H1 (cell line): Measurements from ENCODE around the gene TNFAIP8.

ENCODE experiments used
- BCL11A ChIP-seq, 2 experiments: IDR thresholded peaks; one replicate each; pipeline ENCODE4 v1.6.1; 2011; ENCODE audit warnings: low read depth in 2 of 2, low read length in 2 of 2, mild to moderate bottlenecking in 2 of 2
- KDM5A ChIP-seq: fragments of 200-600 bp; IDR thresholded peaks from 2 replicates; pipeline ENCODE4 v1.7.1; 2012; ENCODE audit warnings: mild to moderate bottlenecking, low read length, inconsistent platforms, mixed read lengths
- NANOG ChIP-seq: IDR thresholded peaks from 2 replicates; pipeline ENCODE4 v1.6.1; 2011; ENCODE audit warnings: low read length, low read depth, mild to moderate bottlenecking, inconsistent platforms; ENCODE audit not compliant: insufficient read depth, poor library complexity, severe bottlenecking
- NRF1 ChIP-seq: IDR thresholded peaks from 2 replicates; pipeline ENCODE4 v1.6.1; 2011; ENCODE audit warnings: mild to moderate bottlenecking, low read depth, low read length, improper control_type of control experiment
- POLR2A ChIP-seq, 2 experiments: IDR thresholded peaks; 1 replicate in 1 of 2; 2 replicates in 1 of 2; pipeline ENCODE4 v1.6.1; 2011; ENCODE audit warnings: low read depth in 2 of 2, low read length in 2 of 2, mild to moderate bottlenecking in 2 of 2; ENCODE audit errors: control extremely low read depth in 1 of 2
- POLR2AphosphoS5 ChIP-seq: IDR thresholded peaks from 2 replicates; pipeline ENCODE4 v1.6.1; 2011; ENCODE audit warnings: low read depth, low read length
- RAD21 ChIP-seq, 2 experiments: IDR thresholded peaks in 1 of 2; conservative IDR thresholded peaks in 1 of 2; 2 replicates each; pipeline ENCODE4 v1.6.1; 2011; ENCODE audit warnings: low read depth in 2 of 2, low read length in 2 of 2, improper control_type of control experiment in 1 of 2, inconsistent platforms in 1 of 2, mild to moderate bottlenecking in 1 of 2, moderate library complexity in 1 of 2
- RBBP5 ChIP-seq: IDR thresholded peaks from 2 replicates; pipeline ENCODE4 v1.7.1; 2012; ENCODE audit warnings: low read depth, mild to moderate bottlenecking, inconsistent platforms, low read length, moderate library complexity, borderline replicate concordance
- SP1 ChIP-seq: IDR thresholded peaks from 2 replicates; pipeline ENCODE4 v1.6.1; 2011; ENCODE audit warnings: low read depth, low read length
- SRF ChIP-seq: IDR thresholded peaks from 2 replicates; pipeline ENCODE4 v1.6.1; 2011; ENCODE audit warnings: mild to moderate bottlenecking, low read depth, low read length, moderate library complexity
- YY1 ChIP-seq: IDR thresholded peaks from 2 replicates; pipeline ENCODE4 v1.6.1; 2011; ENCODE audit warnings: low read depth, mild to moderate bottlenecking, low read length
- TF ChIP-seq, protein P1 (sequence below), 3 experiments: IDR thresholded peaks; 1 replicate in 2 of 3; 2 replicates in 1 of 3; pipeline versions ENCODE4 v1.5.1 to v1.6.1; 2011; ENCODE audit warnings: low read length in 3 of 3, mild to moderate bottlenecking in 3 of 3, inconsistent platforms in 2 of 3, low read depth in 1 of 3, moderate library complexity in 1 of 3; ENCODE audit not compliant: insufficient read depth in 1 of 3; ENCODE audit errors: control extremely low read depth in 1 of 3
- TF ChIP-seq, protein P2 (sequence below): IDR thresholded peaks from 2 replicates; pipeline ENCODE4 v1.6.1; 2012; ENCODE audit warnings: low read length, inconsistent platforms

DNA sequence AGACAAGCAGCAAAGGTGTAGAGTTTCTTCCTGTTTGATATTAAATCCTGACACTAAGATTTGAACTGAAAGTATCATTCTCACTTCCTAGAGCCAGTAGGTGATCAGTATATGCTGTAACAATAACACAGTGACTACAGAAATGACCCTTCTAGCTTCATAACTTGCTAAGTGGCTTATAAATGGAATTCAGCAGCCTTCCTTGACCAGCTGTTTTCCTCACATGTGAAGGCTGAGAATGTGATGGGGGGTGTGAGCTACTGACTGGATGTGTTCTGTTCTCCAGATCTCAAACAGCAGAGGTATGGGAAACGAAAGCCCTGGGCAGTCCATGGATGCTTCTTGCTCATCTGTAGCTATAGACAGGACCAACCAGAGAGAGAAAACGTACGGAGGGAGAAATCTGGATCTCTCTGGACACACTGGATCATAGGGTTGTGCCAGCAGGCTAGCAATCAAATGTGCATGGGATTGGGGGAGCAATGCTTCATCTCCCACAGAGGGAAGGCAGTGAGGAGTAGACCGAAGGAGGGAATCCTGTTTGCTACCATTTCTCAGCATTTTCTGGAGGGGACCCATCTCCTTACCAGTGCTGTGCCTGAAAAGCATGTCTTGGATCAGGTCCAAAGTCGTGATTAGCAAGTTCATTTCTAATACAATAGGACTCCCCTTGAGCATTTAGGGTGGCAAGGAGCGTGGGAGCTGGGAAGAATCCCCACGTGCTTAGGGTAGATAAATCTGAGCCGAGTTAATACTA, 39.4 kb downstream of the TNFAIP8 start:
- TF ChIP-seq SRF (no peak), RBBP5 (no peak), POLR2AphosphoS5 (no peak), NANOG (no peak), YY1 (no peak), POLR2A (IDR thresholded peaks at IDR 0.05; ENCODE audit: control extremely low read depth in 1 of 2, low read depth in 2 of 2, low read length in 2 of 2) (no peak), SP1 (no peak), RAD21 (IDR thresholded peaks at IDR 0.05 in 1 of 2, conservative IDR thresholded peaks at IDR 0.05 in 1 of 2; ENCODE audit: low read depth in 2 of 2, low read length in 2 of 2) (no peak), KDM5A (no peak), NRF1 (no peak), BCL11A (IDR thresholded peaks at IDR 0.05; ENCODE audit: low read depth in 2 of 2, low read length in 2 of 2) (no peak)
- TF ChIP-seq, protein P1, sequence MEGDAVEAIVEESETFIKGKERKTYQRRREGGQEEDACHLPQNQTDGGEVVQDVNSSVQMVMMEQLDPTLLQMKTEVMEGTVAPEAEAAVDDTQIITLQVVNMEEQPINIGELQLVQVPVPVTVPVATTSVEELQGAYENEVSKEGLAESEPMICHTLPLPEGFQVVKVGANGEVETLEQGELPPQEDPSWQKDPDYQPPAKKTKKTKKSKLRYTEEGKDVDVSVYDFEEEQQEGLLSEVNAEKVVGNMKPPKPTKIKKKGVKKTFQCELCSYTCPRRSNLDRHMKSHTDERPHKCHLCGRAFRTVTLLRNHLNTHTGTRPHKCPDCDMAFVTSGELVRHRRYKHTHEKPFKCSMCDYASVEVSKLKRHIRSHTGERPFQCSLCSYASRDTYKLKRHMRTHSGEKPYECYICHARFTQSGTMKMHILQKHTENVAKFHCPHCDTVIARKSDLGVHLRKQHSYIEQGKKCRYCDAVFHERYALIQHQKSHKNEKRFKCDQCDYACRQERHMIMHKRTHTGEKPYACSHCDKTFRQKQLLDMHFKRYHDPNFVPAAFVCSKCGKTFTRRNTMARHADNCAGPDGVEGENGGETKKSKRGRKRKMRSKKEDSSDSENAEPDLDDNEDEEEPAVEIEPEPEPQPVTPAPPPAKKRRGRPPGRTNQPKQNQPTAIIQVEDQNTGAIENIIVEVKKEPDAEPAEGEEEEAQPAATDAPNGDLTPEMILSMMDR (IDR thresholded peaks at IDR 0.05; ENCODE audit: control extremely low read depth in 1 of 3, insufficient read depth in 1 of 3, low read depth in 1 of 3, low read length in 3 of 3): no peak
- TF ChIP-seq, protein P2, sequence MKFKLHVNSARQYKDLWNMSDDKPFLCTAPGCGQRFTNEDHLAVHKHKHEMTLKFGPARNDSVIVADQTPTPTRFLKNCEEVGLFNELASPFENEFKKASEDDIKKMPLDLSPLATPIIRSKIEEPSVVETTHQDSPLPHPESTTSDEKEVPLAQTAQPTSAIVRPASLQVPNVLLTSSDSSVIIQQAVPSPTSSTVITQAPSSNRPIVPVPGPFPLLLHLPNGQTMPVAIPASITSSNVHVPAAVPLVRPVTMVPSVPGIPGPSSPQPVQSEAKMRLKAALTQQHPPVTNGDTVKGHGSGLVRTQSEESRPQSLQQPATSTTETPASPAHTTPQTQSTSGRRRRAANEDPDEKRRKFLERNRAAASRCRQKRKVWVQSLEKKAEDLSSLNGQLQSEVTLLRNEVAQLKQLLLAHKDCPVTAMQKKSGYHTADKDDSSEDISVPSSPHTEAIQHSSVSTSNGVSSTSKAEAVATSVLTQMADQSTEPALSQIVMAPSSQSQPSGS: no peak
